HEK293T (cell line): ENCODE results near the gene MAGI3.

Experiments
- CTCF ChIA-PET: fragments of 350-600 bp; formaldehyde crosslinking; extraction: SDS; loops from one replicate; lab custom pipeline; 2021; ENCODE audit warnings: antibody characterized with exemption, inconsistent platforms; lab: Yijun Ruan, JAX
- POLR2A ChIA-PET: fragments of 350-600 bp; formaldehyde crosslinking; extraction: SDS; loops from one replicate; lab custom pipeline; 2020; ENCODE audit warnings: antibody characterized with exemption, inconsistent platforms; lab: Yijun Ruan, JAX
- DNase-seq: peaks from one replicate; pipeline ENCODE4 v3.0.0; 2012; ENCODE audit warnings: mixed read lengths; ENCODE audit errors: extremely low spot score
- ARNT ChIP-seq: fragments of 450-650 bp; IDR thresholded peaks from 2 replicates; pipeline ENCODE4 v1.6.1; 2017; ENCODE audit warnings: mild to moderate bottlenecking
- BHLHE40 ChIP-seq: fragments of 450-650 bp; IDR thresholded peaks from 2 replicates; pipeline ENCODE4 v1.6.1; 2016; ENCODE audit warnings: mild to moderate bottlenecking, moderate library complexity, borderline replicate concordance
- CTBP1 ChIP-seq: fragments of 450-650 bp; IDR thresholded peaks from 2 replicates; pipeline ENCODE4 v1.6.1; 2016; ENCODE audit warnings: borderline replicate concordance
- ELF4 ChIP-seq: fragments of 450-650 bp; IDR thresholded peaks from 2 replicates; pipeline ENCODE4 v1.6.1; 2017; ENCODE audit warnings: antibody characterized with exemption
- FOXA1 ChIP-seq: fragments of 450-650 bp; IDR thresholded peaks from 2 replicates; pipeline ENCODE4 v1.6.1; 2016; ENCODE audit warnings: mild to moderate bottlenecking
- FOXK2 ChIP-seq: fragments of 450-650 bp; IDR thresholded peaks from 2 replicates; pipeline ENCODE4 v1.6.1; 2016; ENCODE audit warnings: mild to moderate bottlenecking
- FOXM1 ChIP-seq: fragments of 450-650 bp; IDR thresholded peaks from 2 replicates; pipeline ENCODE4 v1.6.1; 2017; ENCODE audit warnings: mild to moderate bottlenecking, borderline replicate concordance
- HDGF ChIP-seq: fragments of 450-650 bp; IDR thresholded peaks from 2 replicates; pipeline ENCODE4 v1.6.1; 2017; ENCODE audit warnings: antibody characterized with exemption, borderline replicate concordance
- L3MBTL2 ChIP-seq: fragments of 450-650 bp; conservative IDR thresholded peaks from 2 replicates; pipeline ENCODE4 v1.6.1; 2016; ENCODE audit warnings: mild to moderate bottlenecking
- LEF1 ChIP-seq: fragments of 450-650 bp; IDR thresholded peaks from 2 replicates; pipeline ENCODE4 v1.6.1; 2017; ENCODE audit warnings: mild to moderate bottlenecking, borderline replicate concordance
- NFRKB ChIP-seq: fragments of 450-650 bp; IDR thresholded peaks from 2 replicates; pipeline ENCODE4 v1.6.1; 2016; ENCODE audit warnings: mild to moderate bottlenecking, moderate library complexity
- SP1 ChIP-seq: fragments of 450-650 bp; IDR thresholded peaks from 2 replicates; pipeline ENCODE4 v1.6.1; 2017
- SUZ12 ChIP-seq: fragments of 450-650 bp; IDR thresholded peaks from 2 replicates; pipeline ENCODE4 v1.6.1; 2016; ENCODE audit warnings: mild to moderate bottlenecking
- TARDBP ChIP-seq: fragments of 450-650 bp; IDR thresholded peaks from 2 replicates; pipeline ENCODE4 v1.6.1; 2016
- ZNF384 ChIP-seq: fragments of 450-650 bp; IDR thresholded peaks from 2 replicates; pipeline ENCODE4 v1.6.1; 2016
- TF ChIP-seq, protein P1 (sequence below): fragments of 450-650 bp; IDR thresholded peaks from 2 replicates; pipeline ENCODE4 v1.6.1; 2016

Gene MAGI3

GRCh38 chr1:113648478-113648877 is 258.2 kb downstream of the MAGI3 start:
- POLR2A ChIA-PET = no interaction called here
- no peak for DNase-seq
- CTCF ChIA-PET = no interaction called here
- TF ChIP-seq FOXA1 (no peak), TARDBP (no peak), FOXK2 (no peak), SP1 (no peak), ARNT (no peak), SUZ12 (no peak), BHLHE40 (no peak), FOXM1 (no peak)

DNA sequence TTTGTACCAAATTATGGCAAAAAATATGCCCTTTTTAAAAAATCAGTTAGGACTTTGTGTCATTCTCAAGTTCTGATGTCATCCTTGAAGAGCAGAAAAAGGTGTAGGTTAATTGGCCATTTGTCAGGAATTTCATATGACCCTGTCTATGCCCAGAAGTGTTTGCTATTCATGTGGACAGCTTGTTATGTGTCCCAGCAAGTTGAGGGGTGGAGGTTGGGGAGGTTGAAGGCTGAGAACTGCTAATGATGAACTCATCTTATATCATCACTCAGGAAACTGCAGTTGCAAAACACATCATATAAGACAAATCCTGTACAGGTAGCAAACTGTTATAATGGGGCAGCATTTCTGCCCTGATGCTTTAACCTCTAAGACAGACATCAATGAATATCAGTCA is 262.5 kb downstream of the MAGI3 start:
- DNase-seq = no peak
- CTCF ChIA-PET = no interaction called here
- no peak for TF ChIP-seq SUZ12
- no peak for TF ChIP-seq FOXK2
- POLR2A ChIA-PET = no interaction called here

DNA sequence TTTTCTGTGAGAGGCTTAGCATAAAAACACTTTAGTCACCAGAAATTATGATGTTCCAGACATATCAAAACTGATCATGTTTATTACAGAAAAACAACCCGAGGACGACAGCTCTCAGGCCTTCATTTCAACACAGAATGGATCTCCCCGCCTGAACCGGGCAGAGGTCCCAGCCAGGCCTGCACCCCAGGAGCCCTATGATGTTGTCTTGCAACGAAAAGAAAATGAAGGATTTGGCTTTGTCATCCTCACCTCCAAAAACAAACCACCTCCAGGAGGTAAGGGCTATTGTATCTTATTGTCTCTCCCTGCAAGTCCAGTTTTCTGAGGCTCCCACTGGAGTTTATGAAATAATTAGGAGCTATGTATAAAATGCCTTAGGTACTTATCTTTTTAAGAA is 263.4 kb downstream of the MAGI3 start:
- no peak for DNase-seq
- ChIA-PET POLR2A (no interaction called here), CTCF (no interaction called here)
- no peak for TF ChIP-seq NFRKB
- TF ChIP-seq LEF1 = no peak
- TF ChIP-seq FOXK2 = no peak
- no peak for TF ChIP-seq ARNT
- no peak for TF ChIP-seq SUZ12
- TF ChIP-seq ZNF384 = no peak
- TF ChIP-seq L3MBTL2 = no peak
- no peak for TF ChIP-seq CTBP1
- TF ChIP-seq, protein P1, sequence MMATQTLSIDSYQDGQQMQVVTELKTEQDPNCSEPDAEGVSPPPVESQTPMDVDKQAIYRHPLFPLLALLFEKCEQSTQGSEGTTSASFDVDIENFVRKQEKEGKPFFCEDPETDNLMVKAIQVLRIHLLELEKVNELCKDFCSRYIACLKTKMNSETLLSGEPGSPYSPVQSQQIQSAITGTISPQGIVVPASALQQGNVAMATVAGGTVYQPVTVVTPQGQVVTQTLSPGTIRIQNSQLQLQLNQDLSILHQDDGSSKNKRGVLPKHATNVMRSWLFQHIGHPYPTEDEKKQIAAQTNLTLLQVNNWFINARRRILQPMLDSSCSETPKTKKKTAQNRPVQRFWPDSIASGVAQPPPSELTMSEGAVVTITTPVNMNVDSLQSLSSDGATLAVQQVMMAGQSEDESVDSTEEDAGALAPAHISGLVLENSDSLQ = no peak
- TF ChIP-seq HDGF = no peak
- TF ChIP-seq ELF4 = no peak
- TF ChIP-seq FOXM1 = no peak
- no peak for TF ChIP-seq FOXA1
- no peak for TF ChIP-seq SP1
- TF ChIP-seq BHLHE40 = no peak

DNA sequence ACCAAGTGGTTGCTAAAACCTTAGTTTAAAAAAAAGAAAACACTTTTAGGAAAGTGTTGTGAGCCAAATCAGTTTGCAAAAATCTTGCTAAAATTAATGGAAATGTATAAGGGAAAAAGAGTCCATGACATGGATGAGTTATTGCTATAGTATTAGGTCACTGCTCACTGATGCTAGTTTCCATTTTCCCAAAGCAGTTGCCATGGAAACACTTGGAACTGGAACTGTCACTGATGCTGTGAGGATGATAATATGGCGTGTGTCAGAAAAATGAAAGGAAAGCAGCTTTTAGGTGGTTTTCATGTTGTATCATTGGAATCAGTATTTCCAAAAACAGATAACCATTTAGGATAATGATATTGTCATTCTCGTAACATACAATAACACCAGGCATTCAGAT is 264.6 kb downstream of the MAGI3 start:
- DNase-seq = no peak
- POLR2A ChIA-PET = no interaction called here
- TF ChIP-seq FOXK2 = no peak
- no peak for TF ChIP-seq LEF1
- TF ChIP-seq ARNT = no peak
- TF ChIP-seq SP1 = no peak
- TF ChIP-seq NFRKB = no peak
- TF ChIP-seq ZNF384 = no peak
- TF ChIP-seq CTBP1 = no peak
- CTCF ChIA-PET = no interaction called here

DNA sequence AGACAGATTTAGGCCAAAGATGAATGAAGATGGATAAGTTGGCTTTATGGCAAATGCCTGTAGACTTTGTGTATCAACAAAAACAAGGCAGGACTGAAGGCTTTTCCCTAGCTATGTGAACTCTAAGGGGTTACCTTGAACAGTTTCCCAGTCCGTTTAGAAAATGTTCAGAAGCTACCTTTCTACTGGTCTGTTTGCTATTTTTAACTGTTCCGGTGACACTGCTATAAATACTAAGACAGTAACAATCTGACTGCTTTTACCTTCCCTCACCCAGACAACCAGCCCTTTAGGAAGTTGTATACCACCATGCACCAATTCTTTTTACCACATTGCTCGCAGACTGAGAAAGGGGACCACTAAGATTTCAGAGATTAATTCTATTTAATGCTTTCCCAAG is 266.8 kb downstream of the MAGI3 start:
- no peak for DNase-seq
- ChIA-PET POLR2A (no interaction called here), CTCF (no interaction called here)
- TF ChIP-seq, protein P1 = no peak
- no peak for TF ChIP-seq HDGF
- TF ChIP-seq LEF1 = no peak
- no peak for TF ChIP-seq CTBP1

DNA sequence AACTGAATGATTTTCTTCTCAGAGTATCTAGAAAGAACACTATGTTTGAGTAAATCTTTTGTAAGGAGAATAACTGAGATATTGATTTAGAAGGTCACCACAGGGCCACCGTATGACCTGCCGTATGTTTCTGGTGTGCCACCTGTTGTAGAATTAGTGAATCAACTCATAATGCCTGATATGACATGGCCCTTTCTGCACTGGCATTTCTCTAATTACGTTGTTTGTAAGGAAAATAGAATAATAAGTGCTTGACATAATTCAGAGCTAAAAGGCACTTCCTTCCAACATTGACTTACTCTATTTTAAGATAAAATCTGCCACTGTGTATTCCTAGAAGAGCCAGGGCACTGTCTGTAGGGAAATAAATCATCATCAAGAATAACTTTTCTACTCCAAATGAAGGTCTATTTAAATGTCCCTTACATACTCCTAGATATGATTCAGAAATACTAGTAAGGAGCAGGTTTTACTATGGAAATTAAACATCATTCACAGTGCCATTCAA is 267.3 kb downstream of the MAGI3 start:
- ChIA-PET CTCF (no interaction called here), POLR2A (no interaction called here)
- no peak for DNase-seq
- TF ChIP-seq FOXA1 = no peak
- TF ChIP-seq CTBP1 = no peak
- TF ChIP-seq ZNF384 = no peak

- ChIA-PET CTCF (no interaction called here), POLR2A (no interaction called here)
- no peak for DNase-seq
- TF ChIP-seq, protein P1 = no peak
- TF ChIP-seq ARNT (no peak), CTBP1 (no peak), L3MBTL2 (no peak), FOXK2 (no peak), FOXM1 (no peak)
Measured at GRCh38 chr1:113659035-113659434, 268.7 kb downstream of the MAGI3 start.

- TF ChIP-seq TARDBP (no peak), SP1 (no peak), BHLHE40 (no peak), LEF1 (no peak), FOXM1 (no peak), ARNT (no peak), ELF4 (no peak), FOXA1 (no peak), FOXK2 (no peak)
- DNase-seq = no peak
- ChIA-PET POLR2A (no interaction called here), CTCF (no interaction called here)
Measured at GRCh38 chr1:113659556-113659955, 269.2 kb downstream of the MAGI3 start.
